Muscle of back (tissue), 11 donors: ENCODE measurements around the gene ZNF618. TPM values are rescaled to one million over a fixed set of nuclear protein-coding genes. Genes with fewer than 3 reads are reported as not detected.
"Not testable (repeated sequence)": the region's sequence is repeated elsewhere in the genome, so short reads cannot be mapped to it uniquely, and the experiment has no call there.

ENCODE experiments used
- DNase-seq, 3 donors: peaks; one replicate each; pipeline versions ENCODE4 v3.0.0 to v3.0.0-alpha.2; 2013
- polyA plus RNA-seq, 10 donors: library from polyadenylated mRNA; unstranded; fragments of 120-200 nt; gene quantifications; one replicate each; pipeline ENCODE4 v1.2.1, GENCODE V29; 2013; ENCODE audit not compliant: insufficient read length in 10 of 10

Gene ZNF618
- polyA plus RNA-seq, 10 donors: 11.8 to 22.7 (median 14.6) TPM

DNA sequence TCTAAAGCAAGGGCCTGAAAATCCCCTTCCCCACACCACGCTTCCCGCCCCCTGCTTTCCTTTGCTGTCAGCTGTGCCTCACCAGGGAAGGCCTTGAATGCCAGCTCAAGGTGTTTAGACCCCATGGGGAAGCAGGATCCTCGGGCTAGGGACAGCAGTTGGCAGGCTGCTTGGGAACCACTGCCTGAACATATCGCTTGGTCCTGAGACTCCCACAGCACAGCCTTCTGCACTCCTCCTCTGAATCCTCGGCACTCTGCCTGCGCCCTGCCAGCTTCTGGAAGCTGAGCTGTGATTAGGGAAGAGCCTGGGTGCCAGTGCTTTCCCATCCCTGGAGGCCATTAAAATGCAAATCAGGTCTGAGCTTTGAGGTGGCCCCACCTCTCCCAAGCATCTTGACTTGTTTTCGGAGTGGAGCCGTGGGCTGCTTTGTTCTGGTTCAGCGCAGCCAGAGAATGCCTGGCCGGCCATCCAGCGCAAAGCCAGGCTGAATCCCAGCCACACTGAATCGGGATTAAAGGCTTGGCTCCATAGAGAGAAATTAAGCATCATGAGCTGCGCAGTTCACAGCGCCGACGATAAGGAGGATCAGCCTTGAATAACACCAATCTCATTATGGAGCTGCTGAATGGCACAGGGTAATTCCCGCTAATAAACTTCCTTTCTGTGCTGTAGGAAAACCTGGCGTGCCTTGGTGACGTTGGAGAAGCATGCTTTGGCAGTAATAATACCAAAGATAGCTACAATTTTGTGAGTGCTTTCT lies 162.0 kb downstream of the ZNF618 start:
- DNase-seq: no peak

DNA sequence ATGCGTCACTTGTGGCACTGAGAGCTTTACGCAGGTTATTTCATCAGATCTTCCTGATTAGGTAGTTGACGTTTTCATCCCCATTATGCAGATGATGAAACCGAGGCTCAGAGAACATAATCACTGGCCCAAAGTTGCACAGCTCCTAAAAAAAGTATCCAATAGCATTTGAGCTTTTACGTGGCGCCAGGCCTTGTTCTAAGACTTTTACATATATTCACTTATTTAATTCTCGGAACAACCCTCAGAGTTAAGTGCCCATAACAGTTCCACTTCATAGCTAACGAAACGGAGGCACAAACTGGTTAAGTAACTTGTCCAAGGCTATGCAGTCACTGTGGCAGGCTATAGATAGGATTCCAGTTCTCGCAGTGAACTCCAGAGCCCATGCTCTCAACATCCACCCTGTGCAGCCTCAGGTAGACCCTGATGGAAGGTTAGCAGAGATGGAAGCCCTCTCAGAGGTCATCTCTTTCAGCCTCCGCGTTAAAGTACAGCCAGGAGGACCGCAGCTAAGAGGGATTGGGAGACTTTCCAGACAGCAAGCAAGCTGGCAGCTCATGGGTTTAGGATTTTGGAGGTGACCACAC lies 162.7 kb downstream of the ZNF618 start:
- DNase-seq: no peak

DNA sequence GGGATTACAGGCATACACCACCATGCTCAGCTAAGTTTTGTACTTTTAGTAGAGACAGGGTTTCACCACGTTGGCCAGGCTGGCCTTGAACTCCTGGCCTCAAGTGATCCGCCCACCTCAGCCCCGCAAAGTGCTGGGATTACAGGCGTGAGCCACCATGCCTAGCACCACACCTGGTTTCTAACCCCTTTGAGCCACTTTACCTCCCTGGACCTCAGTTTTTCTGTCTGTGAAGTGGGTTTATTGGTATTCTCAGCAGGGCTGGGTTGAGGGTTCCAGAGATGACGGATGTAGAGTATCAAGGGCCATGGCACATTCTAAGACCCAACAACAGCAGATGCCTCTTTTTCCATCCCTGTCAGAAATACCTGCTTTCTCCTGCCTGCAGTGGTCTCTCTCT lies 163.4 kb downstream of the ZNF618 start:
- DNase-seq: no peak

DNA sequence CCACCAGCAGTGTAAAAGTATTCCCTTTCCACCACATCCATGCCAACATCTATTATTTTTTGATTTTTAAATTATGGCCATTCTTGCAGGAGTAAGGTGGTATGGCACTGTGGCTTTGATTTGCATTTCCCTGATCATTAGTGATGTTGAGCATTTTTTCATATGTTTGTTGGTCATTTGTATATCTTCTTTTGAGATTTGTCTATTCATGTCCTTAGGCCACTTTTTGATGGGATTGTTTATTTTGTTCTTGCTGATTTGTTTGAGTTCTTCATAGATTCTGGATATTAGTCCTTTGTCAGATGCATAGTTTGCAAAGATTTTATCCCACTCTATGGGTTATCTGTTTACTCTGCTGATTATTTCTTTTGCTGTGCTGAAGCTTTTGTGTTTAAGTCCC lies 167.6 kb downstream of the ZNF618 start:
- DNase-seq: not testable (repeated sequence)

DNA sequence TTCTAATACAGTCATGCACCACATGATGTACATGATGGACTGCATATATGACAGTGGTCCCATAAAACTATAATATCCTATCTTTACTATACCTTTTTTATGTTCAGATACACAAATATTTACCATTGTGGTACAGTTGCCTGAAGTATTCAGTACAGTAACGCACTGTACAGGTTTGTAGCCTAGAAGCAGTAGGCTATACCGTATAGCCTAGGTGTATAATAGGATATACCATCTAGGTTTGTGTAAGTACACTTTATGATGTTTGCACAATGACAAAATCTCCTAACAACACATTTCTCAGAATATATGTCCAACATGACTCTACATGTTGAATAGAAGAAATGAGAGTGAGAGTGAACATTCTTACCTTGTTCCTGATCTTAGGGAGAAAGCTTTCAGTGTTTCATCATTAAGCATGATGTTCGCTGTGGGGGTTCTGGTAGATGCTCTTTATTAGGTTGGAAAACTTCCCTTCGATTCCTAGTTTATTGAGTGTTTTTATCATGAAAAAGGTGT lies 170.2 kb downstream of the ZNF618 start:
- DNase-seq: no peak

DNA sequence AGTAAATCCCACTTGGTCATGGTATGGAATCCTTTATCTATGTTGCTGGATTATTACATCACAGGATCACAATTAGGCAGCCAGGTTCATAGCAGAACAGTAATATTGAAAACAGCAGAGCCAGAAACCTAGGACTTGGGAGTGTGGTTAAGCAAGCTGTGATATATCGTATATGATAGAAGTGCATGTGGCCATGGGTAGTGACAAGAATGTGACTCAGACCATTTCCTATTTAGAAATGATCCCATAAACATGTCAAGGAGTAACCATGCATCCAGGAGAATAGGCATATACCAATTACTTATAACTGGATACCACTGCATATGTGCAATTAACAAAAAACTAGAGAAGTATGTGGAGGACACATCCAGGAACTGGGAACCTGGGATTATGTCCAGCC lies 170.8 kb downstream of the ZNF618 start:
- DNase-seq: no peak

DNA sequence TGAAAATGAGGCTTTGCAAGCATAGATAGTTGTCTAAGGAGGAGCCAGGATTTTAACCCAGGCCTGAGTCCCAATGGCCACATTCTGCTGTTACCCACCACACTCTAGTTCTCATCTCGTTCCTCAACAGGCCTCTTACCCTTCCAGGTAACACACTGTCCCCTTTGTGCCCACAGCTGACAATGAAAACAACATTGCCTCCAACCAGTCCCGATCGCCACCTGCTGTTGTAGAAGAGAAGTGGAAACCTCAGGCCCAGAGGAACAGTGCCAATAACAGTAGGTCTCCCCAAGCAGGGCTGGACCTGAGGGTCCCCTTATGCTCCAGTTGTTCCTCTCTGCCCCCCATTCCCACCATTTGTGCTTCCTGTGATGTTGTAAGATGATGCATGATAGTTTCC lies 171.6 kb downstream of the ZNF618 start:
- DNase-seq: no peak

DNA sequence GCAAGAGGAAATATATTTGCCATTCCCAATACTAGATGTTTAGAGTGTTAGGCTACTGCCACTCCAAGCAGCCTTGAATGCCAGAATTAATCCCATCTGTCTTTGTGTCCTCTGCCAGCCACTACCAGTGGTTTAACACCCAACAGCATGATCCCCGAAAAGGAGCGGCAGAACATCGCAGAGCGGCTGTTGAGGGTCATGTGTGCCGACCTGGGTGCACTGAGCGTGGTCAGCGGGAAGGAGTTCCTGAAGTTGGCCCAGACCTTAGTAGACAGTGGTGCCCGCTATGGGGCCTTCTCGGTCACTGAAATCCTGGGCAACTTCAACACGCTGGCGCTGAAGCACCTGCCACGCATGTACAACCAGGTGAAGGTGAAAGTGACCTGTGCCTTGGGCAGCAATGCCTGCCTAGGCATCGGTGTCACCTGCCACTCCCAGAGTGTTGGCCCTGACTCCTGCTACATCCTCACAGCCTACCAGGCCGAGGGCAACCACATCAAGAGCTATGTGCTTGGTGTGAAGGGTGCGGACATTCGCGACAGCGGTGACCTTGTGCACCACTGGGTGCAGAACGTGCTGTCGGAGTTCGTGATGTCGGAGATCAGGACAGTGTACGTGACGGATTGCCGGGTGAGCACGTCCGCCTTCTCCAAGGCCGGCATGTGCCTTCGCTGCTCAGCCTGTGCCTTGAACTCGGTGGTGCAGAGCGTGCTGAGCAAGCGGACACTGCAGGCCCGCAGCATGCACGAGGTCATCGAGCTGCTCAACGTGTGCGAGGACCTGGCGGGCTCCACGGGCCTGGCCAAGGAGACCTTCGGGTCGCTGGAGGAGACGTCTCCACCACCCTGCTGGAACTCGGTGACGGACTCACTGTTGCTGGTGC lies 172.7 kb downstream of the ZNF618 start:
- DNase-seq: no peak

DNA sequence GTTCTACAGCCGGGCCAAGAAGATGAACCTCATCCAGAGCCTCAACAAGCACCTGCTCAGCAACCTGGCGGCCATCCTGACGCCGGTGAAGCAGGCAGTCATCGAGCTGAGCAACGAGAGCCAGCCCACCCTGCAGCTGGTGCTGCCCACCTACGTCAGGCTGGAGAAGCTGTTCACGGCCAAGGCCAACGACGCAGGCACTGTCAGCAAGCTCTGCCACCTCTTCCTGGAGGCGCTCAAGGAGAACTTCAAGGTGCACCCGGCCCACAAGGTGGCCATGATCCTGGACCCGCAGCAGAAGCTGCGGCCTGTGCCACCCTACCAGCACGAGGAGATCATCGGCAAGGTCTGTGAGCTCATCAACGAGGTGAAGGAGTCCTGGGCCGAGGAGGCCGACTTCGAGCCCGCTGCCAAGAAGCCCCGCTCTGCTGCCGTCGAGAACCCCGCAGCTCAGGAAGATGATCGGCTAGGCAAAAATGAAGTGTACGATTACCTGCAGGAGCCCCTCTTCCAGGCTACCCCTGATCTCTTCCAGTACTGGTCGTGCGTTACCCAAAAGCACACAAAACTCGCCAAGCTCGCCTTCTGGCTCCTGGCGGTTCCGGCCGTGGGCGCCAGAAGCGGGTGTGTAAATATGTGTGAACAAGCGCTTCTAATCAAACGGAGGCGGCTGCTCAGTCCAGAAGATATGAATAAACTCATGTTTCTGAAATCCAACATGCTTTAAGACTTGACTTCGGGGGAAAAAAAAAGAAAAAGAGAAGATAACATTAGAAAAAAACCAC lies 173.5 kb downstream of the ZNF618 start:
- DNase-seq: no peak

DNA sequence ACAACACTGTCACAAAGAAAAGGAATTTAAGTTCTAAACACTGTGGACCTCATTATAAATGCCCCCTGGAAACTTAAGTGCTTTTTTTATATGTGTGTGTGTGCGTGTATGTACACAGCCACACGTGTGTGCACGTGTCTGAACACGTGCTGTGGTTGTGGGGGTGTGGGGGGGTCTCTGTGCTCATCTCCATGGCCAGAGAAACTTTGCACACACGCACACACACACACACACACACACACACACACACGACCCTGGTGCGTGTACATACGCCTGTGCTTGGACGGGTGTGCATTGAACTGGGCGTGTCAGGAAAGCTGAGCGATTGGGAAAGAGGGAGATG lies 174.1 kb downstream of the ZNF618 start:
- no peak for DNase-seq

DNA sequence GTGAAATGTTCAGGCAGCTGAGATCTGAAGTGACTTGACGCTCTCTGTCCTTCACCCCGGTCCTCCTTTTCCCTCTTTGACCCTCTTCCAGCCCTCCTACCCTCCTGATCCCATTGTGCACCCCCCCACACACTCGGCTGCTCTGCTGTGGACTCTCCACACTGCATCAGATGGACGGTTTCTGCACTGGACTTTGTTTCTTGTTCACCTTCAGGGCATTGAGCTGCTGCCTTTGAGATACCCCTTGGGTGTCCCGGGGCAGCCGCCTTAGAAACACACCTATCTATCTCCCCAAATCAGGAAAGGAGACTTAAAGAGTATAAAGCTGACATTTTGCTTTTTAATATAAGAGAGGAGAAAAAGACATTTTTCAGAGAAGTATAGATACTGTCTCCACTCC lies 174.5 kb downstream of the ZNF618 start:
- no peak for DNase-seq

DNA sequence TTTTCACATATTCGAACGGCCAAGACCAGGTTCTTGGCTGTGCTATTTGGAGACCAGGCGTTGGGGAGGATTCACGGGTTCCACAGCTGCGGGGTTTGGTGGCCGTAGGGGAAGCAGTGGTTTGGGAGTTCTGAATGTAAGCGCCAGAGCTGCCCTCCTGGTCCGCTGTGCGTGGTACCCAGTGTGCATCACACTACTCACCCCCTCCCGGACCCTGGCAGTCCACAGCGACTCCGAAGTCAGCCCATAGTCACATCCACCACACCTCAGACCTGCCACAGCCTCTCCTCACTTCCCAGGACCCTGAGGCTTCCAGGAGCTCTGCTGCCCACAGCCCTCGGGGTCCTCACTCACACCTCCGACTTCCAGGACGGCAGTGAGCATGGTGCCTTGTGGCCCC lies 175.2 kb downstream of the ZNF618 start:
- no peak for DNase-seq

DNA sequence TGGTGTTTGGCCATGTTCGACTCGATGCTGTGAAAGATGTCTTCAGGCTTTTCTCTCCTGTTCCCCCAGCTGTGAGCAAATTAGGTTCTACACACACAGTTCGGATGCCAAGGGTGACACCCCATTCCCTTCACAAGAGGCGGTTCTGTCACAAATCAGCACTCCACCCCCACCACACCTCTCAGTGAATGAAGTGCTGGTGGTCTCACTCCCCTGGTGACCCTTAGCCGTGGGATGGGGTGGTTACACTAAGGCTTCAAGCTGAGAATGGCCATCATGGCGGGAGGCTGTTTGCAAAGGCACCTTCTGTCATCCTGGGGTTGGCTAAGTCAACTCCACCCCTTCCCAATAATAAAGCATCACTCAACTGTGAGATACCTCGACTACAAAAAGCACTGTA lies 175.6 kb downstream of the ZNF618 start:
- DNase-seq: no peak

DNA sequence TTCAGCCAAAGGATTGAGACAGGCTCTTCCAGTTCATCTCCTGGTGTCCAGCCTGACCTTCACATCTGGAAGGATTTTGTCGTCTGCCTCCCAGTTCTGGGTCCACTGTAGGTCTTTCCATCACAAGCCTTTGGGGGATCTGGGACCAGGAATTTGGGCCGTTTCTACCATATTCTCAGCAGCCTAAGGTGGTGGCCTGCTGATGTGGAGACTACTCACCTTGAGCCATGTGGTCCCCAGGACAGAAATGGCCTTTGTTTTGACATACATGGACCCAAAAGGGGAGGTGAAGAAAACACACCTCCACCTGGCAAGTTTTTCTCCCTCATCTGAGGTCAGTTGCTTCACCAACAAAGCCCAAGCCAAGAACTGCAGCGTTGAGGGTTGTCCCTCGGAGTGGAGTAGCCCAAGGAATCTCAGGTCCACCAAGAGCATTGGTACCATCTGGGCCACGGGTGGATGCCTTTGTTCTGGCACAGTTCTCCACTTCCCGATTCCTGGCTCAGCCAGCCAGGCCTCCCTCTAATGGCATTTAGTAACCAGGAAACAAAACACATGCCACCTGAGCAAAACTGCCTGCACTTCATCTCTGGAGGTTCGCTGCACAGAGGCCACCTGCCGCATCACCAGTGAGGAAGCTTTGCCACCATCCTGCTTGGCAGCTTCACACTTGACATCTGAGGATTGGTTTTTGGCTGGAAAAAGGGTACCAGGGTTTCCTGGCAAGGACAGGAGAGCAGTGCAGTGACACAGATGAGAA lies 177.3 kb downstream of the ZNF618 start:
- no peak for DNase-seq

DNA sequence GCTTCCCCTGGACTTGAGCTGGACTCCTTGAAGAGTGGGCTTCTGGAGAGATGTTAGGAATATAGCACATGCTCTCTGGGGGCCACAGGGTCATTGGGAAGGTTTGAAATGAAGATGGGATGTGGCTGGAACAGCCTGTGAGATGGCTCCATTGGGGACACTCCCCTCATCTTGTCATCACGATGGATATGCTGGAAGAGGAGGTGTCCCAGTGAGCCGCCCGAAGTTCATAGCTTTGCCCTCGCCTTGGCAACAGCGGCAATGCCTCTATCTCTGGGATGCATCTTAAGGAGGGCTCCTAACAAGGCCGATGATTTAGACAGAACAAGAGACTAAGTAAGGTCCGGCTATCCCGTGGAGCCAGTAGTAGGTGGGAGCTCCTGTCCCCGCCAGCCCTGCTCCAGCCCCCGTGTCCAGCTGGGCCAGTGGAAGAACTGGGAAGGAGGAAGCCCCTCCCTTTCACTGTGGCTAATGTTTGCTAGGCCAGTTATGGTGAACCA lies 178.1 kb downstream of the ZNF618 start:
- no peak for DNase-seq

DNA sequence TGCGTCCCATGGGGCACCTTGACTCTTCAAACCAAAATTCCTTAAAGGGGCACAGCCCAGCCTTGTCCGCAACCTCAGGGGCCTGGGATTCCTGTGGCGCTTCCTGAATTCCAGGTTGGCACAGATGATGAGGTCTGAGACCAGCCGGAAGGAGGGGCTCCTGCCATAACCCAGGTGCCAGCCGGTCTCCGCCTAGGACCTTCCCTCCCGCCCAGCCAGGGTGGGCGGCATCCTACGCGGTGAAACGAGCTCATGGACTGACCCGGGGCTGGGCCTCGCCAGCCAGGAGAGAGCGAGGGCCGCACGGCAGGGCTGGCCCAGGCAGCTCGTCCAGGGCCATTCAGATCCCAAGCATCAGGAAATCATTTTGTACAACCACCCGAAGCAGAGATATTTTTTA lies 179.0 kb downstream of the ZNF618 start:
- no peak for DNase-seq

DNA sequence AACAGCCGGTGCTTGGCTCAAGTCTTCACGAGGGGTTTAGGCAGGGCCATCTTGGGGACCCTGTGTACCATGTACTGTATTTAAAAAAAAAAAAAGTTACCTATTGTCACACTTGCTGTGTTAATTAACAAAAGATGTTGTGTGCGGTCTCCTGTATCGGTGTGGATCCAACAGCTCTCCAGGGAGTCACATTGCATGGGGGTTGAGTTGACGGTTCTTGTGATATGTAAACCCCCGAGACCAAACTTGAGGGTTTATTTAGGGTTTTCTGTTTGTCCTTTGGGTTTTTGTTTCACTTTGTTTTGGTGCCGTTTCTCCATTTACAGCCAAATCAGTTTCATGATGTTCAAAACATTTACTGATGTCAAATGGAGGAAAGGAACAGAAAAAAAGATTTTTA lies 179.8 kb downstream of the ZNF618 start:
- DNase-seq: no peak

DNA sequence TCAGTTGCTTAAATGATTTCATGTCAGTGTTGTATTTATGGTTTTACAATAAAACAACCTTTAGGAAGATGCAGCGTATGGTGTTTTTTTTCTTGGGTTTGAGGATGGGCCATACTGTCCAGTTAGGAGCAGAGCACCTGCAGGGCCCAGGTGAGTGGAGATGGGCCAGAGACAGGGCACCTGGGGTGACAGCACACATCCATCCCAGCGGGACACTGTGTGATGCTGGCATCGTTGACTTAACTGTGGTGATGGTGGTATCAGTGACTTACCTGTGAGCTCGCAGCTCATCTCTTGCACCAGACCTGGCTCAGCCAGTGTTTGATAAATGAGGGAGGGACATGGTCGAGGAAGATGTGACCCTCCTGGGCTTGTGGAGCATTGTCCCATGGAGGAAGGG lies 180.4 kb downstream of the ZNF618 start:
- DNase-seq: no peak

DNA sequence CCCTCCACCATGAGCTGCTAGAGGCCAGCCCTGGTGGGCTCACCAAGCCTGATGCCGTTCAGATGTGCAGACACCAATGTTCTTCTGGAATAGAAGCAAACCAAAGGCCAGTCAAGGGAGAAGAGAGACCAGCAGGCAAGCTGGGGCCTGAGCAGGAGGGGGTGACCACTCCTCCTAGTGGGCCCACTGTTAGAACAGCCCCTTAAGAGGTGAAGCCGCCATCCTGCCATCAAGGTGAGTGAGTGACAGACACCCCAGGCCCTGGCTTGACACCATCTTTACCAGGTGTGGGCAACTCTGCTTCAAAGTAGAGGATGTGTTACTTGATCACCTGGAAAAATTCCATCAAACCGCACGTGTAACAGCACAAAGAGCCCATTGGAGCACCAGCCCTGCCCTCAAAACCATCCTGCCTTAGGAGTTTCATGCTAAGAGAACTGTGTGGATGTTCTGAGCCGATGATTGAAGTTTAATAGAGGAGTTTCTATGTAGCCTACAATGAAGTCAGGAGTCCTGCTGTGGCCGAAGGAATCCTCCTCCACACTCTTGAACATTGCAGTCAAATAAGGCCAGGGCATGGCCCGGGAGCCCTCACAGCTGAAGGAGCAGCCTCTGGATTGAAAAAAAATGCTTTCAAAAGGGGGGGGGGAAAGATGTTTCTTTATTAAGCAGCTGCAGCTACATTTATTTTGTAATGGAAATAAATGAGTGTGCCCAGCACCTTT lies 181.2 kb downstream of the ZNF618 start:
- no peak for DNase-seq

DNA sequence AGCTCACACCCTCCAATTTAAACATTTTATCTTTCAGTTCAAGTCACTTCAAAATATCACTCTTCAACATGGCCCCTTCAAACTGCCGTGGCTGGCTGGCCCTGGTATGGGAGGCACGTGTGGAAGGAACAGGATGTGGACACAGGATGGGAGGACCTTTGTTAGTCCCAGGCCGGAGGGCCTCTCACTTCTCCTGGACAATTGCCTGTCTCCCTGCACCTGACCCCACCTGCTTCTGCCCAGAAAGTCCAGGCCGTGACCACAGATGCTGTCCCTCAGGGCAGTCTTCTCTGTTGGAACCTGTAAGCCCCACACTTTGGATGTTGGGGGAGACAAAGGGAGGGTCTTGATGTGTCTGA lies 182.6 kb downstream of the ZNF618 start:
- DNase-seq: no peak
